Neural progenitor cell (in vitro differentiated cells): ENCODE measurements around the gene NEURL1. TPM values are rescaled to one million over a fixed set of nuclear protein-coding genes. Genes with fewer than 3 reads are reported as not detected.

Source experiments
- DNase-seq: peaks from one replicate; pipeline ENCODE4 v3.0.0-alpha.2; 2016; ENCODE audit warnings: low spot score
- H2AFZ ChIP-seq: fragments of 200-600 bp; sonication (generic); replicated peaks from 2 replicates; pipeline ENCODE4 v1.6.1; 2016; ENCODE audit warnings: antibody characterized with exemption
- H3F3A ChIP-seq: fragments of 200-600 bp; sonication (generic); 2 replicates; pipeline ENCODE4 v1.6.1; 2016; ENCODE audit warnings: antibody characterized with exemption, low read depth
- H3K27ac ChIP-seq: fragments of 200-600 bp; sonication (generic); 2 replicates; pipeline ENCODE4 v1.5.1; 2016; ENCODE audit warnings: mild to moderate bottlenecking
- H3K27me3 ChIP-seq: fragments of 200-600 bp; sonication (generic); 2 replicates; pipeline ENCODE4 v1.6.1; 2016; ENCODE audit warnings: mild to moderate bottlenecking, moderate library complexity
- H3K36me3 ChIP-seq: fragments of 200-600 bp; sonication (generic); 2 replicates; pipeline ENCODE4 v1.5.1; 2016
- H3K4me1 ChIP-seq: fragments of 200-600 bp; sonication (generic); 2 replicates; pipeline ENCODE4 v1.6.1; 2016; ENCODE audit warnings: mixed run types
- H3K4me2 ChIP-seq: fragments of 200-600 bp; sonication (generic); 2 replicates; pipeline ENCODE4 v1.6.1; 2016
- H3K4me3 ChIP-seq: fragments of 200-600 bp; sonication (generic); 2 replicates; pipeline ENCODE4 v1.5.1; 2016
- H3K79me2 ChIP-seq: fragments of 200-600 bp; sonication (generic); 2 replicates; pipeline ENCODE4 v1.6.1; 2016; ENCODE audit warnings: low read depth
- H3K9ac ChIP-seq: fragments of 200-600 bp; sonication (generic); 2 replicates; pipeline ENCODE4 v1.6.1; 2016
- H3K9me3 ChIP-seq: fragments of 200-600 bp; sonication (generic); 2 replicates; pipeline ENCODE4 v1.5.1; 2016; ENCODE audit warnings: low read depth
- H4K20me1 ChIP-seq: fragments of 200-600 bp; sonication (generic); 2 replicates; pipeline ENCODE4 v1.6.1; 2016; ENCODE audit warnings: low read depth
- H3K27ac Mint-ChIP-seq: 3 replicates; pipeline ENCODE4 v1.8.0; 2021; ENCODE audit warnings: mixed read lengths
- H3K27me3 Mint-ChIP-seq: 2 replicates; pipeline ENCODE4 v1.8.0; 2022; ENCODE audit warnings: low read depth, mild to moderate bottlenecking, inconsistent platforms, moderate library complexity, mixed read lengths; ENCODE audit not compliant: insufficient read depth
- H3K36me3 Mint-ChIP-seq: 3 replicates; pipeline ENCODE4 v1.8.0; 2021; ENCODE audit warnings: mixed read lengths
- H3K4me1 Mint-ChIP-seq: 3 replicates; pipeline ENCODE4 v1.8.0; 2021; ENCODE audit warnings: mixed read lengths
- H3K4me3 Mint-ChIP-seq: 3 replicates; pipeline ENCODE4 v1.8.0; 2021; ENCODE audit warnings: mild to moderate bottlenecking, moderate library complexity, mixed read lengths
- H3K9me3 Mint-ChIP-seq: 3 replicates; pipeline ENCODE4 v1.8.0; 2020; ENCODE audit warnings: mixed read lengths
- CTCF ChIP-seq: fragments of 200-600 bp; sonication (generic); IDR thresholded peaks from 2 replicates; pipeline ENCODE4 v1.5.1; 2017; ENCODE audit warnings: antibody characterized with exemption, mild to moderate bottlenecking
- EZH2 ChIP-seq: fragments of 200-600 bp; sonication (generic); IDR thresholded peaks from 2 replicates; pipeline ENCODE4 v1.6.1; 2017; ENCODE audit warnings: antibody characterized with exemption, mild to moderate bottlenecking, moderate library complexity
- EZH2phosphoT487 ChIP-seq: fragments of 200-600 bp; sonication (generic); IDR thresholded peaks from 2 replicates; pipeline ENCODE4 v1.6.1; 2017; ENCODE audit warnings: antibody characterized with exemption
- total RNA-seq: library from RNA; depleted of rRNA; stranded (reverse); fragments of >200 nt; gene quantifications from 2 replicates; pipeline ENCODE4 v1.2.3, GENCODE V29; 2015; ENCODE audit warnings: low replicate concordance

The NEURL1 gene
- total RNA-seq, 1 donor from 2014 or later, result 0.06 TPM

- Mint-ChIP-seq H3K4me3 (no peak overlapping the region), H3K9me3 (no peaks in the 10 kb centered on the region), H3K27me3 (peaks cover 11% of the 10 kb centered on the region), H3K27ac (no peak overlapping the region), H3K36me3 (no peaks in the 10 kb centered on the region), H3K4me1 (peaks cover 4% of the 10 kb centered on the region)
- Histone ChIP-seq H3K4me3 (no peak overlapping the region), H3K79me2 (no peaks in the 10 kb centered on the region), H3K4me2 (no peak overlapping the region), H3K27ac (no peak overlapping the region), H3K36me3 (no peaks in the 10 kb centered on the region), H4K20me1 (no peaks in the 10 kb centered on the region), H3K9me3 (no peaks in the 10 kb centered on the region), H3K4me1 (peaks cover 4% of the 10 kb centered on the region), H3K27me3 (no peaks in the 10 kb centered on the region), H3K9ac (no peak overlapping the region), H3F3A (no peaks in the 10 kb centered on the region), H2AFZ (no peak overlapping the region)
- no peak for DNase-seq
- TF ChIP-seq EZH2phosphoT487, result no peak
- TF ChIP-seq CTCF, result no peak
- no peak for TF ChIP-seq EZH2
These were observed 68.9 kb downstream of the NEURL1 start for GRCh38 chr10:103562383-103562782.

- Histone ChIP-seq H3K4me2 (no peak overlapping the region), H3K27me3 (no peaks in the 10 kb centered on the region), H3K9me3 (no peaks in the 10 kb centered on the region), H2AFZ (no peak overlapping the region), H3K9ac (no peak overlapping the region), H3K4me1 (peaks cover 4% of the 10 kb centered on the region), H3K79me2 (no peaks in the 10 kb centered on the region), H4K20me1 (no peaks in the 10 kb centered on the region), H3K36me3 (no peaks in the 10 kb centered on the region), H3K27ac (no peak overlapping the region), H3F3A (no peaks in the 10 kb centered on the region), H3K4me3 (no peak overlapping the region)
- Mint-ChIP-seq H3K27me3 (peaks cover 8% of the 10 kb centered on the region), H3K4me1 (no peaks in the 10 kb centered on the region), H3K9me3 (no peaks in the 10 kb centered on the region), H3K4me3 (no peak overlapping the region), H3K36me3 (no peaks in the 10 kb centered on the region), H3K27ac (no peak overlapping the region)
- DNase-seq, result no peak
- no peak for TF ChIP-seq EZH2phosphoT487
- no peak for TF ChIP-seq EZH2
- TF ChIP-seq CTCF, result no peak
These were observed 70.0 kb downstream of the NEURL1 start for GRCh38 chr10:103563231-103564115.

- H3K4me2 ChIP-seq, result no peak overlapping the region
These were observed 70.6 kb downstream of the NEURL1 start for GRCh38 chr10:103564116-103564501.

More at GRCh38 chr10:103564116-103564501, 70.6 kb downstream of the NEURL1 start:
- Mint-ChIP-seq H3K4me1 (peaks cover 2% of the 10 kb centered on the region), H3K27ac (no peak overlapping the region), H3K36me3 (no peaks in the 10 kb centered on the region), H3K9me3 (no peaks in the 10 kb centered on the region), H3K27me3 (peaks cover 12% of the 10 kb centered on the region), H3K4me3 (no peak overlapping the region)
- no peaks in the 10 kb centered on the region for H4K20me1 ChIP-seq
- no peak overlapping the region for H2AFZ ChIP-seq
- H3K9ac ChIP-seq, result no peak overlapping the region
- no peaks in the 10 kb centered on the region for H3K27me3 ChIP-seq
- no peaks in the 10 kb centered on the region for H3K36me3 ChIP-seq
- no peak for TF ChIP-seq EZH2
- no peak for TF ChIP-seq EZH2phosphoT487
- no peak for TF ChIP-seq CTCF
- no peaks in the 10 kb centered on the region for H3F3A ChIP-seq
- DNase-seq, result no peak
- no peak overlapping the region for H3K27ac ChIP-seq
- no peak overlapping the region for H3K4me3 ChIP-seq
- H3K4me1 ChIP-seq, result no peaks in the 10 kb centered on the region
- H3K79me2 ChIP-seq, result no peaks in the 10 kb centered on the region
- H3K9me3 ChIP-seq, result no peaks in the 10 kb centered on the region
